GM12878 (cell line): ENCODE data around the gene GBGT1. TPM values are rescaled to one million over a fixed set of nuclear protein-coding genes. Genes with fewer than 3 reads are reported as not detected.

Source experiments
- ATAC-seq: fragments of 200-7000 bp; cut with Tn5 transposase; 3 replicates; pipeline ENCODE4 v1.9.1; 2020; ENCODE audit warnings: mild to moderate bottlenecking, moderate library complexity
- BruUV-seq: library from RNA; stranded (reverse); fragments of 400-500 nt; replicated peaks from 2 replicates; lab custom pipeline; 2021; lab: Mats Ljungman, UMichigan
- CTCF ChIA-PET: fragments of 300-600 bp; sonication (Branson Sonifier 250); formaldehyde crosslinking; extraction: SDS; loops from one replicate; lab custom pipeline; 2021; ENCODE audit warnings: inconsistent platforms; lab: Yijun Ruan, JAX
- POLR2A ChIA-PET: fragments of 350-600 bp; formaldehyde crosslinking; extraction: SDS; loops from one replicate; lab custom pipeline; 2021; ENCODE audit warnings: inconsistent platforms; lab: Charles Lee
- RAD21 ChIA-PET: fragments of 300-600 bp; sonication (Branson Sonifier 250); formaldehyde crosslinking; loops from one replicate; lab custom pipeline; 2023; ENCODE audit warnings: antibody characterized with exemption; ENCODE audit not compliant: unreplicated experiment; lab: Charles Lee
- SMC1A ChIA-PET: fragments of 300-600 bp; sonication (Branson Sonifier 250); formaldehyde crosslinking; loops from one replicate; lab custom pipeline; 2023; ENCODE audit not compliant: unreplicated experiment, uncharacterized antibody; lab: Charles Lee
- DNase-seq: peaks from one replicate; pipeline ENCODE4 v3.0.0-alpha.2; 2011; ENCODE audit warnings: low read depth, low spot score
- FAIRE-seq: peaks from 3 replicates; lab custom pipeline; 2011; peaks lifted over from hg19 to GRCh38; lab: Jason Lieb, UNC
- H2AFZ ChIP-seq: 2 replicates; pipeline ENCODE4 v1.6.0; 2011; ENCODE audit warnings: low read depth, low read length, control low read depth; ENCODE audit not compliant: control insufficient read depth
- H3K27ac ChIP-seq: 2 replicates; pipeline ENCODE4 v1.5.1; 2011; ENCODE audit warnings: control low read depth; ENCODE audit not compliant: control insufficient read depth, insufficient read depth
- H3K27me3 ChIP-seq, 2 experiments: replicated peaks in 1 of 2; 2 replicates each; pipeline versions ENCODE4 v1.6.0 to v1.6.1; 2011; ENCODE audit warnings: low read length in 1 of 2; ENCODE audit not compliant: control insufficient read depth in 2 of 2, insufficient read depth in 2 of 2
- H3K36me3 ChIP-seq, 2 experiments: 2 replicates each; pipeline ENCODE4 v1.5.1; 2011; ENCODE audit warnings: low read length in 1 of 2; ENCODE audit not compliant: control insufficient read depth in 2 of 2, insufficient read depth in 2 of 2
- H3K4me1 ChIP-seq: 2 replicates; pipeline ENCODE4 v1.6.1; 2011; ENCODE audit warnings: mild to moderate bottlenecking, low read length, moderate library complexity, mixed read lengths; ENCODE audit not compliant: control insufficient read depth, insufficient read depth
- H3K4me2 ChIP-seq: 2 replicates; pipeline ENCODE4 v1.6.0; 2011; ENCODE audit warnings: control low read depth; ENCODE audit not compliant: control insufficient read depth, insufficient read depth
- H3K4me3 ChIP-seq: fragments of 200-600 bp; sonication (generic); 2 replicates; pipeline ENCODE4 v1.5.1; 2016
- H3K79me2 ChIP-seq: 2 replicates; pipeline ENCODE4 v1.6.0; 2011; ENCODE audit warnings: low read length; ENCODE audit not compliant: control insufficient read depth, insufficient read depth
- H3K9ac ChIP-seq: 2 replicates; pipeline ENCODE4 v1.8.0; 2011; ENCODE audit warnings: low read length, control low read depth, mixed read lengths; ENCODE audit not compliant: control insufficient read depth, insufficient read depth
- H3K9me3 ChIP-seq: replicated peaks from 3 replicates; pipeline ENCODE4 v1.5.1; 2011; ENCODE audit warnings: mild to moderate bottlenecking, low read length; ENCODE audit not compliant: control insufficient read depth, insufficient read depth
- H4K20me1 ChIP-seq: 2 replicates; pipeline ENCODE4 v1.6.0; 2011; ENCODE audit not compliant: control insufficient read depth, insufficient read depth
- CTCF ChIP-seq, 3 experiments: IDR thresholded peaks in 2 of 3; conservative IDR thresholded peaks in 1 of 3; 2 replicates each; pipeline ENCODE4 v1.5.1; 2011; ENCODE audit warnings: low read depth in 3 of 3, low read length in 3 of 3, mild to moderate bottlenecking in 3 of 3, control low read depth in 2 of 3, moderate library complexity in 2 of 3, inconsistent platforms in 1 of 3, mixed read lengths in 1 of 3; ENCODE audit not compliant: control insufficient read depth in 2 of 3, insufficient read depth in 1 of 3; ENCODE audit errors: extremely low read depth in 1 of 3
- HDGF ChIP-seq: fragments of 450-650 bp; IDR thresholded peaks from 2 replicates; pipeline ENCODE4 v1.6.1; 2016; ENCODE audit warnings: antibody characterized with exemption
- WGBS: methylation state at CpG from one replicate; pipeline ENCODE4 v1.1.6; 2016; ENCODE audit warnings: low lambda C conversion rate; ENCODE audit not compliant: insufficient replicate concordance, insufficient coverage; ENCODE audit errors: missing lambda C conversion rate; 5-methylcytosine and 5-hydroxymethylcytosine counted together
- in situ Hi-C: fragments of 300-500 bp; cut with MboI; formaldehyde crosslinking; loops from 9 replicates; pipeline ENCODE4 v1.14.3; 2018; ENCODE audit warnings: mixed read lengths
- intact Hi-C: fragments of 100-400 bp; cut with micrococcal nuclease; formaldehyde crosslinking; loops from one replicate; pipeline ENCODE4 v1.14.2; 2022; ENCODE audit not compliant: unreplicated experiment
- polyA plus RNA-seq, 11 experiments: library from polyadenylated mRNA; depleted of rRNA in 4 of 11; unstranded in 6 of 11; stranded (reverse) in 5 of 11; fragments of >200 nt; fragmentation: Nextera tagmentation in 4 of 11; fragmentation: Illumina TruSeq in 1 of 11; extraction: Ambion mirVana in 4 of 11; extraction: Trizol in 1 of 11; gene quantifications; 1 replicate in 1 of 11; 2 replicates in 10 of 11; pipeline versions ENCODE4 v1.2.1 to v1.2.3, GENCODE V29; 2011 to 2016; ENCODE audit warnings: inconsistent platforms in 2 of 11, missing spikeins in 2 of 11, low read depth in 1 of 11
- total RNA-seq, 4 experiments: library from RNA; depleted of rRNA in 3 of 4; stranded (reverse); fragments of >200 nt in 3 of 4; fragmentation: Illumina TruSeq in 1 of 4; extraction: Trizol in 1 of 4; gene quantifications; 2 replicates each; pipeline versions ENCODE4 v1.2.1 to v1.2.3, GENCODE V29; 2013 to 2021

GBGT1 gene
- total and polyA plus RNA-seq, 10 of the 15 experiments (the other 5 are each of a cell fraction or from before 2014, with no cell fraction given), result 0.08 to 1.9 (median 0.49) TPM

DNA sequence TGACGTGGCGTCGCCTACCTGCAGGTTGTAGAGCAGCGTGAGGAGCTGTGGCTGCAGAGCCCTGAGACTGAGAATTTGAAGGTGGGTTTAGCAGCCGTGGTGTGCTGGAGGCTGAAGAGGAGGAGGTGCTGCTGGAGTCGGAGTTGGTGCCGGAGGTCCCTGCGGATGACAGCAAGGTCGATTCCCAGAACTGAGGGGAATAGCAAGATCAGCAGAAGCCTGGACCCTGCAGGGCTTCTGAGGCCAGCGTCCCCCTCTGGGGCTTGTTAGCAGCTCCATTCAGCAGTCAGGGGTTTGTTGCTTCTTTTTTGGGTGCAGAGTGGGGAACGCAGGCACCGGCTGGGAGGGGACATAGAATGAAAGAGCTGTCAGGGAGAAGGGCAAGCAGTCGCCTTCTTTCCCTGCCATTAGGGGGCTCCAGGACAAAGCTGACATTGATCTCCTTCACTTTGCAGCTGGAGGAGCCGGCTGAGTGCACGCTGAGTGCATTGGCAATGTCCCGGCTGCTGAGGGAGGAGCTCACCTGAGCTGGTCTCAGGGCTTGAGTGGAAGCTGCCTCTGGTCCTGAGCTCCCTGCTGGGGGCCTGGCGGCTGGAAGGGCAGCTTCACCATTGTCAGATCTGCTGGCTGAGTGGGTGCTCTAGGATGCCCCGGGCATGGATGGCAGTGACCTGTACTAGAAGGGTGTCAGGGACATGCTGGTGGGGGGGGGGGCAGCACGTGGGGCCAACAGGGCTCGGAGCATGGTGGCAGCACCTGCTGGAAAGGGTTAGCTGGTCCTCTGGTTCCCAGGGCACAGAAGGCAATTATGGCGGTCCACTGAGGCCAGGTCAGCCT is 24.5 kb upstream of the GBGT1 start:
- TF ChIP-seq HDGF (no peak), CTCF (IDR thresholded peaks at IDR 0.05 in 2 of 3, conservative IDR thresholded peaks at IDR 0.05 in 1 of 3; ENCODE audit: control insufficient read depth in 2 of 3, extremely low read depth in 1 of 3, insufficient read depth in 1 of 3, low read depth in 3 of 3, low read length in 3 of 3) (peak; percentile 23 to 33 (median 29); a peak in 3 of 6 replicates)
- 18% methylated on average over 21 of the region's 21 CpGs for WGBS
- Histone ChIP-seq H3K9ac (no peak overlapping the region), H4K20me1 (no peaks in the 10 kb centered on the region), H3K4me2 (no peak overlapping the region), H3K4me3 (no peak overlapping the region), H3K9me3 (no peaks in the 10 kb centered on the region), H3K79me2 (no peaks in the 10 kb centered on the region), H3K36me3 (no peaks in the 10 kb centered on the region), H3K27me3 (peaks cover 0 to 5% of the 10 kb centered on the region in 2 experiments), H3K4me1 (no peaks in the 10 kb centered on the region), H2AFZ (no peak overlapping the region), H3K27ac (no peak overlapping the region)
- ChIA-PET POLR2A (no interaction called here), CTCF (interaction anchor here (0.7 to 5.0 kb wide), 7 partner anchors 13 to 350 kb away, joined by 3 to 61 read pairs (median 3); no protein-coding TSS in a partner anchor), RAD21 (interaction anchor here (0.5 to 3.7 kb wide), 3 partner anchors 20 to 298 kb away, joined by 3 to 12 read pairs (median 5); partner anchors contain the start of gene SURF6), SMC1A (interaction anchor here (1.0 to 4.2 kb wide), 3 partner anchors 29 to 297 kb away, joined by 3 to 21 read pairs (median 14); no protein-coding TSS in a partner anchor)
- no TSS peak for BruUV-seq
- ATAC-seq (peak; percentile 40), DNase-seq (no peak), FAIRE-seq (no peak)
- in situ Hi-C loops (loop anchor here (5.0 kb wide), 1 partner anchor 299 kb away; no protein-coding TSS in a partner anchor), intact Hi-C loops (loop anchor here (10.0 kb wide), 1 partner anchor 137 kb away; no protein-coding TSS in a partner anchor)
